T-helper 1 cell (primary cell): Measurements from ENCODE around the gene MBNL2.
"Not testable (repeated sequence)": the region's sequence is repeated elsewhere in the genome, so short reads cannot be mapped to it uniquely, and the experiment has no call there.

Source experiments
- DNase-seq, 5 donors: peaks; one replicate each; pipeline ENCODE4 v3.0.0-alpha.2; 2012 to 2020
- total RNA-seq, 4 donors: gene quantifications; one replicate each; lab custom pipeline; 2026; lab: John Stamatoyannopoulos, UW

MBNL2 gene
- 43.9 to 65.2 (median 55.6) reads per million in 4 donors for total RNA-seq

DNA sequence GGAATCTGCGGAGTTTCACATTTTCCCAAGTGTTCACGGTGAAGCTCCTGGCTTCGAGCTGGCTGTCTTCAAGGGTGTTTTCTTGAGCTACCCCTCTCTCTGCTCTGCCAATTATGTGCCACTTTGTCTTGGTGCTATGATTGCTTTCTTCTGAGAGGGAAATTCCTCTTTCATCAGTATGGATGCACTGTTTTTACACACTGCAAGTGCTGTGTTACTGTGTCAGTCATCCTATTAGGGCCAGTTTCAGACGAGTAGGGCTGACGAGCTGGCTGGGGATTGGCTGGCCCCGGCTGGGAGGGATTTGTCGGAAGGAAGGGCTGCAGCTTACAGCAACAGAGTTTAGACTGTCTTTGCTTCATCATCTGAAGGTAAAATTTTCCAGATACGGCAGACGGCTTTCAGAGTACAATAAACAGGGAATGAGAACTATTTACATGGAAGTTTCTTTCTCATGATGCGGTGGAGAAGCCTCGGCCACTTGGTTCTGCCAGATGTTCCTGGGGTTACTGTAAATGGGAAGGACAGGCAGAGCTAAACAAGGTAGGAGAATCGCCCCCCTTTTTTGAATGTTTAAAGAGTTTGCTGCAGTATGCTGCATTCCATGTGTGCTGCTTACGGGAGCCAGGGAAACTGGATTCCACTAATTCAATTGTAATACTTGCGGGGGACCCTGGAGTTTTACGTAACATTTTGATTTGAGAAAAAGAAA is at the start of gene MBNL2:
MBNL2 (plus strand) TSS at position 345 of the 712 bp plus-strand sequence. CDS start 53,903 bp downstream, outside the sequence.
- DNase-seq: peak; percentile 68 to 86 (median 77)

GRCh38 chr13:97174638-97175037 is 47.5 kb upstream of the MBNL2 start:
- DNase-seq: no peak

DNA sequence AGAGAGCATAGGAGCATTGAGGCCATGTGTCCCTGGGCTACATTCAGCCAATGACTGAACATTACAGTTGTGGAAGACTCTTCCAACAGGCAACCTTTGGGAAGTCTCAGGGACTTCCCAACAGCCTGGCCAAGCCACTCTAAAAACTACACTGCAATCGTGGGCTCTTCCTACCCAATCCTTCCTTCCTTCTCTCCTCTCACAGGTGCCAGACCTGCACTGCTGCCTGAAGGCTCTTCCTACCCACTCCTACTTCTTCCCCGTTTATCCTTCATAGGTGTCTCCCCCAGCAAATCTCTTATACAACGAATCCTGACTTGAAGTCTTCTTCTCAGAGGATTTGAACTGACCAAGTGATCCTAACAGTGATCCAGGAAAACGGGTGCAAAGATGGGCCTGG is 47.1 kb upstream of the MBNL2 start:
- no peak for DNase-seq

DNA sequence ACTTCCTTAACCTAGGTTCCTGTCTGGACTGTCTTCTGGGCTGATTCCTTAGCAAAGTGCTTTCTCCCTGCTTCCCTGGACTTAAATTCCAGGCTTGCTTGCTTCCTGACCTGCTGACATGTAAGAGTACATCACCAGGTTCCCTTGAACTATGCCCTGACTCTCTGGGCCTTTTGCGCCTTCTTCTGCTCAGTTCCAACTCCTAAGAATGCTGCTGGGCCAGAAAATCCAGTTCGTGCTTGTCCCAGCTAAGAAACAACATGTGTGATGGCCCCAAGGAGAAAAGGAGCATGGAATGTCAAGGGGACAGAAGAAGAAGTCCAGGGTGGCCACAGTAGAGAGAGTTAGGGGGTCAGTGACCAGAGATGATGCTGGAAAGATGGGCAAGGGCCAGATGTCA is 42.6 kb upstream of the MBNL2 start:
- no peak for DNase-seq

DNA sequence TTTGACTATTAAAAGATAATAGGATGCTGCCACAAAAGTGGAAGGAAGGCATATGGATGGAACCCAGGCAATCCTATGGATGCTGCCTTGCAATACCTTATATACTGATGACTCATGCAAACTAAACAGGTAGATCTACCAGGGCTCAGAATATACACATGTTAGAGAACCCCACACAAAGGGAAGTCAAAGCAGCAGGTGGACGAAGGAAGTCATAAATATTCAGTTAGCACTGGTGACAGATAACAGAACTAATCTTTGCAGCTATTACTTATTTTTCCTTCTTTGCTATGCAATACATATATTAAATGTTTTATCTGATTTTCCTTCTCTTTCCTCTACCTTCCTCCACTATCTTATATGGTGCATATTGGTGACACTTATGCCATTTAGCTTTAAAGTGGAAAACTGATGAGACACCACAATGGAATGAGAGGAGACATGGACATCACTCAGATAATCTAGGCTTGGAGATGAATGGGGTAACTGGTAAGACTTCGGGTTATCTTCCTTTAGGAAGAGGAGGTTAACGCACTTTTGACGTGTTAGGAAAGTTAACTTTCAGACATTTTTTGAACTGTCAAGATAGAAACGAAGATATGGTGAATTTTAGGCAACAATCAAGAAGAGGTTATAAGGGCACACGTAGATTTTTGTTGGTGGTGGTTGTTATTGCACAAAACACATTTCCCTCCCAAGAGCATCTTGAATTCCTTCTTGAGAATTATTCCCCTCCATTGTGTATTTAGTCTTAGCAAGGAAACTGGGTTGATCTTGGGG is 39.8 kb upstream of the MBNL2 start:
- no peak for DNase-seq

GRCh38 chr13:97185291-97185690 is 36.8 kb upstream of the MBNL2 start:
- DNase-seq: no peak

DNA sequence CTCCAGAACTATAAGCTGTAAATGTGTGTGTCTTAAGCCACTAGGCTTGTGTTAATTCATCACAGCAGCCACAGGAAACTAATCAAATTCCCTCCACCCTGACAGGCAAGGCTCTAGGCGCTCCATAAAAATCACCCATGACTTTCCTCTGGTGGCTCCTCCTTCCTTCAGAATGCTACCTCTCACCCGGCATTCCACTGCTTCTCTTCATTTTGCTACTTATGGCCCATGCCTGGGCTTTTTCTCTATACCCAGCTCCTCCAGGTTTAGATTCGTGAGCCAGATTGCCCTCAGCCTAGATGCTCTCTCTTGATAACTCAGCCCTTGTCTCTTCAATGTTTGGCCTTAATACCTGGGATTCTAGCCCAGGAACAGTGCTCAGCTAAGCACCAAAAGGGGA is 36.4 kb upstream of the MBNL2 start:
- DNase-seq: no peak

- no peak for DNase-seq
These were observed 33.9 kb upstream of the MBNL2 start for GRCh38 chr13:97188207-97188606.

GRCh38 chr13:97189928-97190327 is 32.2 kb upstream of the MBNL2 start:
- DNase-seq: no peak

- DNase-seq: no peak
These were observed 31.0 kb upstream of the MBNL2 start for GRCh38 chr13:97191142-97191541.

GRCh38 chr13:97191615-97192014 is 30.5 kb upstream of the MBNL2 start:
- DNase-seq: no peak

DNA sequence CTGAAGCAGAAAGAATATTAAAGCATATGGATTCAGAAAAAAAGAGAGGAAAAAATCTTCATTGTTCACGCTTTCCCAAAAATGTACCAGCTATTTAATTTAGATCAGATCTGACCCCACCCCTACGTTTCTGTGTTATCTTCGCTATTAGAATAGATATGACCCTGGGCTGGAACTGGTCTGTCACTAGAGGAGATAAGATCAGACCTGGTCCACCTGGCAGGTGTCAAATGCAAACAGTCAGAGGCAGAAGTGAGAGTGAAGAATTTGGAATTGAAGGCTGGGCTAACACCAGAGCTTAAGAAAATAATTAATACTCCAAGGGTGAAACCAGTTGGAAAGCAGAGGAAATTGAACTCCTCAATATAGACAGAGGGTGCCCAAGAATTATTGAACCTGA is 30.0 kb upstream of the MBNL2 start:
- no peak for DNase-seq

DNA sequence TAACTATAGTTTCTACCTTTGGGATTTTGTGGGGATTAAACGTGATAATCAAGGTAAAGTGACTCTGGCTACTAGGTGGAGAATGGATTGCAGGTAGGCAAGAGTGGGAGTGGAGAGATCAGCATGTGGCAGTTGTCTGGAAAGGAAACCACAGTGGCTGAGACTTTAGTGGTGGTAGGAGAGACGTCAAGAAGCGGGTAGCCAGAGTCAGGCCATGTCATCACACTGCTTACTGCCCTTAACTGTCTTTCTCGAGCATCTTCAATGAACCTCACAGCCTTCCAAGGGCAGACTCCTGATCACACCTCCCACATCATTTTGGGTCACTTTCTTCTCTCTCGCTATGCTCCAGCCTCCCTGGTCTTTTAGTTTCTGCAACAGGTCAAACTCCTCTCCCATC is 28.6 kb upstream of the MBNL2 start:
- no peak for DNase-seq

DNA sequence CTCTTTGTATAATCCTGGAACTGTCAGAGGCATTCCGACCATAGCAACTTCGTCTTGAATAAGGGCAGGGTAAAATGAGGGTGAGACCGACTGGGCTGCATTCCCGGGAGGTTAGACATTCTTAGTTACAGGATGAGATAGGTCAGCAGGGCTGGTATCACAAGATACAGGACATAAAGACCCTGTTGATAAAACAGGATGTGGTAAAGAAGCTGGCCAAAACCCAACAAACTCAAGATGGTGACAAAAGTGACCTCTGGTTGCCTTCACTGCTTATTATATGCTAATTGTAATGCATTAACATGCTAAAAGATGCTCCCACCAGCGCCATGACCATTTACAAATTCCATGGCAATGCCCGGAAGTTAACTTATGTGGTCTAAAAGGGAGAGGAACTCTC is 27.7 kb upstream of the MBNL2 start:
- DNase-seq: no peak

GRCh38 chr13:97196340-97196739 is 25.8 kb upstream of the MBNL2 start:
- no peak for DNase-seq

- no peak for DNase-seq
These were observed 23.4 kb upstream of the MBNL2 start for GRCh38 chr13:97198753-97199152.

- DNase-seq: no peak
These were observed 22.7 kb upstream of the MBNL2 start for GRCh38 chr13:97199451-97199850.

DNA sequence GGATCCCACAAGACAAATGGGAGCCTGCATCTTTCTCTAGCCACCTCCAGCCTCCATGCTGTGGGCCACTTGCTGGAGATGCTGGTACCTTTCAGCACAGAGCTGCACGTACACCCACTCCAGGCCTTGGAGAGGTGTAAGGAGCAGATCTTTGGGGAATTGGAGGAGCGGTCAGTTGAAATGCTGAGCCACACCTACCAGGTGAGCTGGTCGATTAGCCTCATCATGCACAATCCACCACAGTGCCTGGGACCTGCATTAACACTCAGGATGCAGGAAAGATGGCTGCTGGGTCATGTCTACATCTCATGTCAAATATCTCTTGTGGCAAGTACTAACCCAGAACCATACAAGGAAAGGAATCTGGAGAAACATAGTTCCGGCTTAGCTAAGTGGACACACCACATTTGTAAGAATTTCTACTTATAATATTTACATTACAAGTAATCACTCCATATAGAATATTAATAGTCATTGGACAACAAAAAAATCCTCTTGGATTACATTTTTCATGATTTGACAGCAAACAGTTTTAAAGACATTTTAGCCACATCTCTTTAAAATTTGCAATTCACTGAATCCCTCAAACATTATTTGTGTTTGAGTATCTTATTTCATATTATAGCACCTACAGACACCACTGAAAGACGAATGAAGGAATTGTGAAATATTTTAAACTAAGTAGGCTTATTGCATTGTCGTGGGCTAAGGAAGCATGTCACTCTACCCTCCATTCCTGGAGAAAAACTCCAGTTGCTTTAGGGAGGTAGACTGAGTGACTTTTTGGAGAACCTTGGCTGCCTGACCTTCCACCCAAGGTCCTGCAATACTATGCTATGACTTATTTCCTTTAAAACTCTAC is 21.8 kb upstream of the MBNL2 start:
- DNase-seq: no peak

- DNase-seq: no peak
These were observed 19.4 kb upstream of the MBNL2 start for GRCh38 chr13:97202761-97203160.

GRCh38 chr13:97205465-97205864 is 16.7 kb upstream of the MBNL2 start:
- no peak for DNase-seq

- peak in 1 of 5 donors; percentile 34 for DNase-seq
These were observed 16.2 kb upstream of the MBNL2 start for GRCh38 chr13:97205982-97206381.

DNA sequence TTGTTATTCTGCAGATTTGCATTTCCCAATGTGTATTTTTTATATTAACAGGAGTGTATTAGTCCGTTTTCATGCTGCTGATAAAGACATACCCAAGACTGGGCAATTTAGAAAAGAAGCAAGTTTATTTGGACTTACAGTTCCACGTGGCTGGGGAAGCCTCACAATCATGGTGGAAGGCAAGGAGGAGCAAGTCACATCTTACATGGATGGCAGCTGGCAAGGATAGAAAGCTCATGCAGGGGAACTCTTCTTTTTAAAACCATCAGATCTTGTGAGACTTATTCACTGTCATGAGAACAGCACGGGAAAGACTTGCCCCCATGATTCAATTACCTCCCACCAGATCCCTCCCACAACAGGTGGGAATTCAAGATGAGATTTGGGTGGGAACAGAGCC is 14.9 kb upstream of the MBNL2 start:
- DNase-seq: not testable (repeated sequence)

DNA sequence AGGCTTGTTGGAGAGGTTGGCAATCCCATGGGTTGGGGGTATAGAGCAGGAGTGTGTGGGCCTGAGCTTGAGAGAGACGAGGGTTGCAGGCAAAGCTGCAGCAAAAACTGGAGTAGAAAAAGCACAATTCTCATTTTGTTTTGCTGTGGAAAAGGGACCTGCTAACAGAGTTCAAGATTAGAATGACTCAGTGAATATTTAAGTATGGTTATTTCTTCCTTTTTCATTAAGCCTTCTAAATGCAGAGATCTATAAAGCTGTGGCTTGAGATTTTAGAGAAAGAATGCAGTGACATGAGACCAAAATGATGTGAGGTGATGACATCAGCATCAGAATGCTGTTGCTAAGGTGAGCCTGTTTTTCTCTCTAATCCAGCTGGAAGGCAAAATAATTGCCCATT is 10.8 kb upstream of the MBNL2 start:
- DNase-seq: no peak
